ENCODE measurements around the gene TIMM10B.

- TF ChIP-seq CTCF (IDR thresholded peaks at IDR 0.05) (peak; percentile 69 to 74 (median 71)), EP300 (IDR thresholded peaks at IDR 0.05) (no peak), POLR2A (IDR thresholded peaks at IDR 0.05) (no peak)
These were observed 24.4 kb downstream of the TIMM10B start for GRCh38 chr11:6505577-6506240.

Data from gastroesophageal sphincter (tissue), 3 donors.